CD8-positive, alpha-beta memory T cell (primary cell): ENCODE results near the gene SDSL. TPM values are rescaled to one million over a fixed set of nuclear protein-coding genes. Genes with fewer than 3 reads are reported as not detected.

Source experiments
- CTCF ChIA-PET: fragments of 350-600 bp; sonication (Branson Sonifier 250); formaldehyde crosslinking; loops from one replicate; lab custom pipeline; 2021; ENCODE audit warnings: antibody characterized with exemption; lab: Charles Lee
- POLR2A ChIA-PET: fragments of 350-600 bp; sonication (Branson Sonifier 250); formaldehyde crosslinking; loops from one replicate; lab custom pipeline; 2021; ENCODE audit warnings: antibody characterized with exemption; lab: Charles Lee
- DNase-seq, 5 donors: peaks; one replicate each; pipeline versions ENCODE4 v3.0.0 to v3.0.0-alpha.2; 2020 to 2022; ENCODE audit warnings: mixed read lengths in 1 of 5
- H3K27ac ChIP-seq: one replicate; pipeline ENCODE4 v1.7.0; 2013; ENCODE audit warnings: low read depth, mild to moderate bottlenecking, low read length, moderate library complexity
- H3K27me3 ChIP-seq: 2 replicates; pipeline ENCODE4 v1.7.0; 2013; ENCODE audit warnings: low read length, mild to moderate bottlenecking; ENCODE audit not compliant: insufficient read depth, poor library complexity, severe bottlenecking
- H3K36me3 ChIP-seq: 2 replicates; pipeline ENCODE4 v1.7.0; 2013; ENCODE audit warnings: mild to moderate bottlenecking, low read length, moderate library complexity; ENCODE audit not compliant: insufficient read depth
- H3K4me1 ChIP-seq: 2 replicates; pipeline ENCODE4 v1.7.0; 2013; ENCODE audit warnings: mild to moderate bottlenecking, low read length, moderate library complexity; ENCODE audit not compliant: insufficient read depth
- H3K4me3 ChIP-seq: 2 replicates; pipeline ENCODE4 v1.7.0; 2013; ENCODE audit warnings: mild to moderate bottlenecking, low read length
- H3K9me3 ChIP-seq: 2 replicates; pipeline ENCODE4 v1.7.0; 2013; ENCODE audit warnings: mild to moderate bottlenecking, low read length
- H3K27ac Mint-ChIP-seq, 8 donors: one replicate each; pipeline ENCODE4 v1.8.0; 2020 to 2021; ENCODE audit warnings: mixed read lengths in 8 of 8, mild to moderate bottlenecking in 6 of 8, inconsistent platforms in 3 of 8, moderate library complexity in 3 of 8
- H3K27me3 Mint-ChIP-seq, 2 donors: one replicate each; pipeline ENCODE4 v1.8.0; 2020 to 2021; ENCODE audit warnings: mixed read lengths in 2 of 2, mild to moderate bottlenecking in 1 of 2, moderate library complexity in 1 of 2
- H3K36me3 Mint-ChIP-seq, 3 donors: one replicate each; pipeline ENCODE4 v1.8.0; 2020 to 2021; ENCODE audit warnings: mixed read lengths in 3 of 3, inconsistent platforms in 1 of 3, mild to moderate bottlenecking in 1 of 3
- H3K4me1 Mint-ChIP-seq, 3 donors: one replicate each; pipeline ENCODE4 v1.8.0; 2020 to 2021; ENCODE audit warnings: mixed read lengths in 3 of 3, inconsistent platforms in 1 of 3, mild to moderate bottlenecking in 1 of 3
- H3K4me3 Mint-ChIP-seq, 7 donors: one replicate each; pipeline ENCODE4 v1.8.0; 2020 to 2021; ENCODE audit warnings: mixed read lengths in 7 of 7, mild to moderate bottlenecking in 6 of 7, moderate library complexity in 4 of 7, inconsistent platforms in 2 of 7
- H3K9me3 Mint-ChIP-seq, 5 donors: one replicate each; pipeline ENCODE4 v1.8.0; 2020 to 2022; ENCODE audit warnings: mixed read lengths in 5 of 5, mild to moderate bottlenecking in 3 of 5, moderate library complexity in 2 of 5, inconsistent platforms in 1 of 5
- polyA plus RNA-seq: library from polyadenylated mRNA; unstranded; fragments of 300-500 nt; fragmentation: Illumina TruSeq; gene quantifications from one replicate; pipeline ENCODE4 v1.2.3, GENCODE V29; 2021
- total RNA-seq, 2 experiments: library from RNA; stranded (reverse); gene quantifications; one replicate each; pipeline ENCODE4 v1.2.3, GENCODE V29; 2021

Gene SDSL
- total and polyA plus RNA-seq, 3 experiments from 2014 or later, result 0.20 to 0.24 TPM; not detected in 1

DNA sequence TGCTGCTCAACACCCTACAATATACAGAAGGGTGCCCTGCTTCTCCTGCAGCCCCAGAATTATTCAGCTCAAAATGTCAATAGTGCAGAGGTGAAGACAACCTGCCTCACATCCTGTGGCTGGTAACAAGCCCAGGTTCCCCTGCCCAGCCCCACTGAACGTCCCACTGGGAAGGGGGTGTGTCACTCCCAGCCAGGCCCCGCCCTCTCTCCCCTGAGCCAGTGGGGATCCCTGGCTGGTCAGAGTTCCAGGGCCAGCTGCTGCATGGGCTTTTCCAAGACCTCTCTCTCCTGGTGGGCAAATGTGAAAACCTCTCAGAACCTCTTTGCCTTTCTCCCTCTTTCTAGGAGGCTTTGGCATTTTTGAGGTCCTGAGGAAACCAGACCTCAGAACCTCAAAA lies 63.1 kb downstream of the SDSL start:
- Histone ChIP-seq H3K36me3 (no peaks in the 10 kb centered on the region), H3K4me3 (no peak overlapping the region), H3K4me1 (no peaks in the 10 kb centered on the region), H3K27me3 (peaks cover 12% of the 10 kb centered on the region), H3K9me3 (no peaks in the 10 kb centered on the region), H3K27ac (no peak overlapping the region)
- POLR2A ChIA-PET, result no interaction called here
- Mint-ChIP-seq H3K4me3 (no peak overlapping the region), H3K9me3 (peaks cover 0 to 8% (median 4%) of the 10 kb centered on the region in 5 donors), H3K4me1 (peaks cover 0 to 5% (median under 1%) of the 10 kb centered on the region in 3 donors), H3K27me3 (peaks cover 41 to 82% of the 10 kb centered on the region in 2 donors), H3K27ac (no peak overlapping the region), H3K36me3 (no peaks in the 10 kb centered on the region)
- no peak for DNase-seq
- CTCF ChIA-PET, result no interaction called here

DNA sequence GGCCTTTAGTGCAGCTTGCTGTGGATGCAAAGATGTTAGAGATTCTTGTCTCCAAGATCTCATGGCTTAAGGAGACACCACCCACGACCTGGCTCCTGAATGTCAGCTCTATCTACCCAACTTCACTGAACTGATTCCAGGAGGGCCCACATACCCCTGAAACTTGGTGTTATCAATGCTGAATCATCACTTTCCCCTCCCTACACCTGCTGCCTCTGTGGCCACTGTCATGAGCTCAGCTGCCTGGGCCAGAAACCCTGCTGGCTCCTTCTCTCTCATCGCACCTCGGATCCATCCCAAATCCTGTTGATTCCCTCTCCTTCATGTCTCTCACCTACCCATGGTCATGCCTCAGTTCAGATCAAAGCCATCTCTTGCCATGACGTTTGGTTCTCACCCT lies 64.5 kb downstream of the SDSL start:
- no peak overlapping the region for H3K4me3 Mint-ChIP-seq
- H3K27me3 ChIP-seq, result no peaks in the 10 kb centered on the region
- H3K9me3 Mint-ChIP-seq, result peaks cover 0 to 6% (median 3%) of the 10 kb centered on the region in 5 donors
- no peaks in the 10 kb centered on the region for H3K36me3 Mint-ChIP-seq
- POLR2A ChIA-PET, result no interaction called here
- H3K4me3 ChIP-seq, result no peak overlapping the region
- H3K4me1 Mint-ChIP-seq, result no peaks in the 10 kb centered on the region
- no peak overlapping the region for H3K27ac ChIP-seq
- no peaks in the 10 kb centered on the region for H3K36me3 ChIP-seq
- no peak for DNase-seq
- CTCF ChIA-PET, result no interaction called here
- H3K27me3 Mint-ChIP-seq, result peaks cover 30 to 82% of the 10 kb centered on the region in 2 donors
- H3K27ac Mint-ChIP-seq, result no peak overlapping the region
- no peaks in the 10 kb centered on the region for H3K9me3 ChIP-seq
- no peaks in the 10 kb centered on the region for H3K4me1 ChIP-seq

Other genes with a start within 250 kb of the SDSL start
- gene DDX54, start 236.9 kb upstream of the SDSL start, total RNA-seq, result 100 to 1,000 TPM; 131 to 133 TPM
- 47.7 TPM for gene DDX54, start 236.9 kb upstream of the SDSL start, polyA plus RNA-seq
- gene RITA1, start 236.7 kb upstream of the SDSL start, total RNA-seq, result 10 to 100 TPM; 21.1 to 22.5 TPM
- gene RITA1, start 236.7 kb upstream of the SDSL start, polyA plus RNA-seq, result 27.4 TPM
- gene TPCN1, start 200.9 kb upstream of the SDSL start, total RNA-seq, result 10 to 100 TPM; 21.3 to 24.1 TPM
- gene TPCN1, start 200.9 kb upstream of the SDSL start, polyA plus RNA-seq, result 10.1 TPM
- gene SLC8B1, start 87.3 kb upstream of the SDSL start, total RNA-seq, result 10 to 100 TPM; 14.9 to 16.8 TPM
- gene SLC8B1, start 87.3 kb upstream of the SDSL start, polyA plus RNA-seq, result 26.8 TPM
- gene PLBD2, start 63.8 kb upstream of the SDSL start, total RNA-seq, result 10 to 100 TPM; 19.5 to 20.7 TPM
- gene PLBD2, start 63.8 kb upstream of the SDSL start, polyA plus RNA-seq, result 10.0 TPM
- gene SDS, start 18.5 kb upstream of the SDSL start, total RNA-seq, result under 1 TPM; 0.18 to 0.20 TPM
- gene SDS, start 18.5 kb upstream of the SDSL start, polyA plus RNA-seq, result not detected
- not detected for gene LHX5, start 49.5 kb downstream of the SDSL start, total RNA-seq
- gene LHX5, start 49.5 kb downstream of the SDSL start, polyA plus RNA-seq, result not detected